Mesendoderm (in vitro differentiated cells): ENCODE results near the gene PCMTD2.

Experiments used
- DNase-seq: peaks from one replicate; pipeline ENCODE4 v3.0.0; 2013
- H2AK5ac ChIP-seq: 2 replicates; pipeline ENCODE4 v1.6.1; 2013; ENCODE audit warnings: low read length, inconsistent platforms
- H2BK120ac ChIP-seq: 2 replicates; pipeline ENCODE4 v1.6.1; 2013; ENCODE audit warnings: low read depth, mild to moderate bottlenecking, low read length, moderate library complexity, mixed read lengths
- H2BK15ac ChIP-seq: replicated peaks from 2 replicates; pipeline ENCODE4 v1.6.1; 2013; ENCODE audit warnings: low read depth, mild to moderate bottlenecking, moderate library complexity
- H2BK5ac ChIP-seq: 2 replicates; pipeline ENCODE4 v1.6.1; 2013; ENCODE audit warnings: low read length, inconsistent platforms
- H3K18ac ChIP-seq: 2 replicates; pipeline ENCODE4 v1.6.1; 2013; ENCODE audit warnings: mild to moderate bottlenecking, low read length, mixed read lengths
- H3K23ac ChIP-seq: one replicate; pipeline ENCODE4 v1.6.1; 2013; ENCODE audit warnings: low read length
- H3K27ac ChIP-seq: 2 replicates; pipeline ENCODE4 v1.5.1; 2013; ENCODE audit warnings: low read depth, mild to moderate bottlenecking, inconsistent platforms, low read length, moderate library complexity
- H3K27me3 ChIP-seq: 2 replicates; pipeline ENCODE4 v1.6.1; 2013; ENCODE audit warnings: low read length, control low read depth, mild to moderate bottlenecking, inconsistent platforms; ENCODE audit not compliant: insufficient read depth, poor library complexity
- H3K36me3 ChIP-seq: 2 replicates; pipeline ENCODE4 v1.6.1; 2013; ENCODE audit warnings: low read length, inconsistent platforms; ENCODE audit not compliant: control insufficient read depth, insufficient read depth
- H3K4ac ChIP-seq: one replicate; pipeline ENCODE4 v1.6.1; 2013; ENCODE audit warnings: low read depth, mild to moderate bottlenecking, low read length, moderate library complexity
- H3K4me1 ChIP-seq: 2 replicates; pipeline ENCODE4 v1.6.1; 2013; ENCODE audit warnings: low read depth, low read length, inconsistent platforms; ENCODE audit not compliant: control insufficient read depth
- H3K4me2 ChIP-seq: 2 replicates; pipeline ENCODE4 v1.6.1; 2013; ENCODE audit warnings: low read length
- H3K4me3 ChIP-seq: 2 replicates; pipeline ENCODE4 v1.5.1; 2013; ENCODE audit warnings: mild to moderate bottlenecking, low read length
- H3K56ac ChIP-seq: one replicate; pipeline ENCODE4 v1.6.1; 2013; ENCODE audit warnings: low read length
- H3K79me1 ChIP-seq: 2 replicates; pipeline ENCODE4 v1.6.1; 2013; ENCODE audit warnings: low read length, inconsistent platforms
- H3K79me2 ChIP-seq: 2 replicates; pipeline ENCODE4 v1.6.1; 2013; ENCODE audit warnings: mild to moderate bottlenecking, low read length; ENCODE audit not compliant: control insufficient read depth, insufficient read depth
- H3K9ac ChIP-seq: 2 replicates; pipeline ENCODE4 v1.6.1; 2013; ENCODE audit warnings: low read length, inconsistent platforms
- H4K5ac ChIP-seq: one replicate; pipeline ENCODE4 v1.6.1; 2013; ENCODE audit warnings: low read length
- H4K8ac ChIP-seq: one replicate; pipeline ENCODE4 v1.6.1; 2013; ENCODE audit warnings: low read depth, mild to moderate bottlenecking, control low read depth, low read length, moderate library complexity
- WGBS: extraction: QIAGEN DNeasy Blood & Tissue Kit; methylation state at CpG from one replicate; pipeline ENCODE4 v1.1.7; 2013; ENCODE audit warnings: low lambda C conversion rate, missing lambda C conversion rate; ENCODE audit not compliant: insufficient coverage; ENCODE audit errors: extremely low coverage; 5-methylcytosine and 5-hydroxymethylcytosine counted together

Gene PCMTD2

DNA sequence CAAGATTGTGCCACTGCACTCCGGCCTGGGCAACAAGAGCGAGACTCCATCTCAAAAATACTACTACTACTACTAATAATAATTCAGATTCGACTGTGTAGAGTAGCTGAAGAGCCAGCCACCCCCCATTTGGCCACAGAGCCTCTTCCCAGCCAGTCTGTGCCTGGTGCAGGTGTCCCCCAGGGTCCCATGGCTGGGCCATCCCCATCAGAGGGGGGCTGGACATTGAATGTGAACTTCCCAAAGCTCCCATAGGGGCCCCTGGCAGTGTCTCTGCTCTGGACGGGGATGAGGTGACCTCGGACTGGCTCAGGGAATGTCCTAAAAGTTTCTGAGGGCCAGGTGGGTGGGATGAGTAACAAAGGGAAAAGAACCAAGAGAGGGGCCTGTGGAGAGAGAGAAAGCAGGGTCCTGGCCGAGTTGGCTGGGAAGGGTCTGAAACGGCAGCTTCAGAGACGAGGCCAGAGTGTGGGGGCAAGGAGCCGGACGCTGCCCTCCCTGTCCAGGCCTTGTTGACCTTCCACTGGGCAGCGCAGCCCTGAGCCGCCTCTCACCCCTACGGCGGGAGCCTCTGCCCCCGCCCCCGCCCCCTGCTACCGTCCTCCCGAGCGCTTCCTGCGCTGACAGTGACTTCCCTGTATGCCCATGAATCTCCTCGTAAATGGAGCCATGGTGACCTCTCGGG lies 24.9 kb upstream of the PCMTD2 start:
- WGBS: no CpG with 5 or more reads among the region's 22 CpGs
- Histone ChIP-seq H3K27me3 (no peaks in the 10 kb centered on the region), H4K5ac (no peak overlapping the region)

DNA sequence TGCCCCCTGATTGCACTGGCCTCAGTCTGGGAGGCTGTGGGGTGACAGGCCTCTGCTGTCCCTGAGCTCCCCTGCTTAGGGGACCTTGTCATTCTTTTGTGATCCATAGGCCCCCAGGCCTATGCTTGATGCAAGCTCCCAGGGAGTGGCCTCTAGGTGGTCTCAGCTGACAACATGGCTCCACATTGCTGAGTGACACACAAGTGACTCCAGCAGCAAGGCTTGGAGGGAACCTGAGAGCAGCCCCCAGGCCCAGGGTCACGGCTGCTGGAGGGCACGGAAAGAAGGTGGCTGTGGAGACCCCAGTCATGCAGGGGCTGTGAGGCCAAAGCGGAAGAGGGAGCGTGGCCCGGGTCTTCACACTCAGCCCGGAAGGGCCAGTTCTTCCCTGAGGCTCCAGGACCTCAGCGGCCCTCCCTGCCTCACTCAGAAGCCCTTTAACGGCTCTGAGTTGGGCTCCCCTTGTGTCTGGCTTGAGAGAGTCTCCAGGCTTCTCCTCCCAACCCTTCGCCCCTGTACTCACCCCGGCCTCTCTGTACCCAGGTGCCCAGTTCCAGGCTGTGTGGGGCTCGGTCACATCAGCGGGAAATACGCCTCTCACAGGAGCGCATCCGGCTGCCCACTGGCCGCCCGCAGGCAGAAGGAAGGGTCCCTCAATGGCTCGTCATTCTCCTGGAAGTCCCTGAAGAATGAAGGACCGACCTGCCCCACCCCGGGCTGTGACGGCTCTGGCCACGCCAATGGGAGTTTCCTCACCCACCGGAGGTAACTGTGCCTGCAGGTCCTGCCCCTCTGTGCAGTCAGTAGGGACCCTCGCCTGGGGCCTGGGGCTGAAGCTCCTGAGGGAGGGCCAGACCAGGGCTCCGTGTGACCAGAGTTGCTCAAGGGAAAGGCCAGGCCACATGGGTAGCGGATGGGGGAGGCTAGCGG lies 23.7 kb upstream of the PCMTD2 start:
- Histone ChIP-seq H4K5ac (no peak overlapping the region), H2BK120ac (no peak overlapping the region), H3K27ac (no peak overlapping the region), H2AK5ac (no peak overlapping the region), H3K79me2 (no peaks in the 10 kb centered on the region), H3K36me3 (no peaks in the 10 kb centered on the region), H3K4me3 (no peak overlapping the region), H3K56ac (no peak overlapping the region), H3K79me1 (no peaks in the 10 kb centered on the region), H3K4me1 (no peaks in the 10 kb centered on the region), H3K9ac (no peak overlapping the region), H3K4me2 (no peak overlapping the region), H3K4ac (no peak overlapping the region), H3K18ac (no peak overlapping the region), H2BK5ac (no peak overlapping the region), H3K23ac (no peak overlapping the region), H4K8ac (no peak overlapping the region), H3K27me3 (no peaks in the 10 kb centered on the region), H2BK15ac (no peak overlapping the region)
- WGBS: no CpG with 5 or more reads among the region's 27 CpGs
- no peak for DNase-seq

More for the DNA sequence above, 24.9 kb upstream of the PCMTD2 start:
- Histone ChIP-seq H3K9ac (no peak overlapping the region), H4K8ac (no peak overlapping the region), H2BK5ac (no peak overlapping the region), H2BK120ac (no peak overlapping the region), H3K79me2 (no peaks in the 10 kb centered on the region), H3K4me1 (no peaks in the 10 kb centered on the region), H3K18ac (no peak overlapping the region), H3K36me3 (no peaks in the 10 kb centered on the region), H3K4me3 (no peak overlapping the region), H2AK5ac (no peak overlapping the region), H3K79me1 (no peaks in the 10 kb centered on the region), H3K4me2 (no peak overlapping the region), H3K23ac (no peak overlapping the region), H3K4ac (no peak overlapping the region), H3K56ac (no peak overlapping the region), H2BK15ac (no peak overlapping the region), H3K27ac (no peak overlapping the region)
- DNase-seq: no peak

DNA sequence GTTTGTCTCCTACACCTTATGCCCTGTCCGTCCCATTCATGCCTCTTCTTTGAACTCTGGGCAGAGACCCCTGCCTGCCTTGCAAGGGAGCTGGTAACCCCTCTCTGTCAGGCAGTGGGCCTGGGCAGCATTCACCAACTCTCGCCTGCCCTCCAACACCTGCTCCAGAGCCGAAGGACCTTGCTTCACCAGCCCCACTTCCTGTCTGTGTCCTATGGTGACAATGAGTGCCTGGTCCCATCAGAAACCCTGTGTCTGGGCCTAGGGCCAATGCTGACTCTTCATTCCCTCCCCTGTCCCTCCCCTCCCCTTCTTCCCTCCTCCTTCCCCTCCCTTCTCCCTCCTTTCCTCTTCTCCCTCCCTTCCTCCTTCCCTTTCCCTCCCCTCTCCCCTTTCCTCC lies 22.8 kb upstream of the PCMTD2 start:
- H4K8ac ChIP-seq: no peak overlapping the region
- WGBS: no CpG with 5 or more reads among the region's 3 CpGs

DNA sequence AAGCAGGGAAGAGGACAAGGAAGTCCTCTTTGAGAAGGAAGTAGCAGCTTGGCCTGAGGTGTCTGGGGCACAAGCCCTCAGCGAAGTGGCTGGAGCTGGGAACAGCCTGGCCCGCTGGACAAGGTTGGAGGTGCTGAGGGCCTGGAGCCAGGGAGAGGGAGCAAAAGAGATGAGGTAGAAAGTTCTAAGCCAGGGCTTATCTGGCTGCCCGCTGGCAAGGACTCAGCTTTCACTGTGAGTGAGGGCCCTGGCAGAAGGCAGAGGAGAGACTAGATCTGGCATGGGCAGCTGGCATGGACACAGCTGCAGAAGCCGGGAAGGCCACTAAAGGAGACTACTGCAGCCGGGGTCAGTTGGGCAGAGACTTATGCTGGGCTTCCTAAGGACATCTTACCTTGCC lies 21.8 kb upstream of the PCMTD2 start:
- H3K27me3 ChIP-seq: no peaks in the 10 kb centered on the region
- H3K9ac ChIP-seq: no peak overlapping the region
- DNase-seq: no peak
- H3K4me1 ChIP-seq: no peaks in the 10 kb centered on the region
- no peak overlapping the region for H2BK5ac ChIP-seq
- H3K56ac ChIP-seq: no peak overlapping the region
- H3K79me2 ChIP-seq: no peaks in the 10 kb centered on the region
- no peak overlapping the region for H4K5ac ChIP-seq
- H3K4me2 ChIP-seq: no peak overlapping the region
- H2BK15ac ChIP-seq: no peak overlapping the region
- no CpG with 5 or more reads among the region's 5 CpGs for WGBS
- no peak overlapping the region for H2AK5ac ChIP-seq
- H3K79me1 ChIP-seq: no peaks in the 10 kb centered on the region
- no peaks in the 10 kb centered on the region for H3K36me3 ChIP-seq
- H2BK120ac ChIP-seq: no peak overlapping the region
- no peak overlapping the region for H3K18ac ChIP-seq
- no peak overlapping the region for H4K8ac ChIP-seq
- H3K4ac ChIP-seq: no peak overlapping the region
- H3K4me3 ChIP-seq: no peak overlapping the region
- H3K27ac ChIP-seq: no peak overlapping the region
- H3K23ac ChIP-seq: no peak overlapping the region

More for the DNA sequence above, 22.8 kb upstream of the PCMTD2 start:
- Histone ChIP-seq H3K56ac (no peak overlapping the region), H3K4me2 (no peak overlapping the region), H4K5ac (no peak overlapping the region), H3K27me3 (no peaks in the 10 kb centered on the region), H2BK120ac (no peak overlapping the region), H3K79me2 (no peaks in the 10 kb centered on the region), H2AK5ac (no peak overlapping the region), H2BK5ac (no peak overlapping the region), H3K4ac (no peak overlapping the region), H3K27ac (no peak overlapping the region), H3K79me1 (no peaks in the 10 kb centered on the region), H3K4me3 (no peak overlapping the region), H3K36me3 (no peaks in the 10 kb centered on the region), H3K4me1 (no peaks in the 10 kb centered on the region), H3K23ac (no peak overlapping the region), H2BK15ac (no peak overlapping the region), H3K18ac (no peak overlapping the region), H3K9ac (no peak overlapping the region)
- no peak for DNase-seq

DNA sequence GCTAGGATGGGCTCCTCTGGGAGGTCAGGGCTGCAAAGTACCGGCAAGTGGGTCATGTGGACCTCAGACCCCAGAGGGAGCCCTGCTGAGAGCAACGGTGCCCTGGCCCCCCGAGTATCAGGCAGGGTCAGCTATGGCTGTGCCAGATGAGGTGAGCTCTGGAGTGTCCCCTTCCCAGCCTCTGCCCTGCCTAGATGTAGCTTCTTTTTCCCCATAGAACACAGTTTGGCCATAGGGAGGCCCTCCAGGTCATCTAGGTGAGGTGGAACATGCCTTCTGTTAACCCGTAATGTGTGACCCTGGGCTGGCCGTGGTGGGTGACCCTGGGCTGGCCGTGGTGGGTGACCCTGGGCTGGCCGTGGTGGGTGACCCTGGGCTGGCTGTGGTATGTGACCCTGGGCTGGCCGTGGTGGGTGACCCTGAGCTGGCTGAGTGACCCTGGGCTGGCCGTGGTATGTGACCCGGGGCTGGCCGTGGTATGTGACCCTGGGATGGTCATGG lies 21.2 kb upstream of the PCMTD2 start:
- no peak overlapping the region for H2BK120ac ChIP-seq
- H3K36me3 ChIP-seq: no peaks in the 10 kb centered on the region
- WGBS: no CpG with 5 or more reads among the region's 11 CpGs
- no peak overlapping the region for H3K4me3 ChIP-seq
- H3K18ac ChIP-seq: no peak overlapping the region
- no peak overlapping the region for H3K27ac ChIP-seq
- H3K4me2 ChIP-seq: no peak overlapping the region
- H4K5ac ChIP-seq: no peak overlapping the region
- no peaks in the 10 kb centered on the region for H3K27me3 ChIP-seq
- DNase-seq: no peak
- no peaks in the 10 kb centered on the region for H3K4me1 ChIP-seq
- no peak overlapping the region for H2BK15ac ChIP-seq
- H3K79me2 ChIP-seq: no peaks in the 10 kb centered on the region
- H3K9ac ChIP-seq: no peak overlapping the region
- no peak overlapping the region for H2AK5ac ChIP-seq
- no peak overlapping the region for H4K8ac ChIP-seq
- H2BK5ac ChIP-seq: no peak overlapping the region
- no peak overlapping the region for H3K23ac ChIP-seq
- H3K4ac ChIP-seq: no peak overlapping the region
- H3K79me1 ChIP-seq: no peaks in the 10 kb centered on the region
- H3K56ac ChIP-seq: no peak overlapping the region
